Measurements from ENCODE around the gene TBC1D10B.

- TF ChIP-seq POLR2A (IDR thresholded peaks at IDR 0.05; ENCODE audit: low read depth, low read length) (no peak), POLR2AphosphoS5 (IDR thresholded peaks at IDR 0.05; ENCODE audit: low read depth, low read length) (no peak)
Observed at GRCh38 chr16:30369091-30369937, 980 bp downstream of the TBC1D10B start.

Measured in GM12892 (cell line).